Measurements from ENCODE around the gene FIGNL1.

Gene FIGNL1

GRCh38 chr7:50449881-50450589, at the start of gene FIGNL1:
FIGNL1 (minus strand) TSS chr7:50450350; CDS start chr7:50447287, 3,063 bp downstream.
- peak; percentile 71 for DNase-seq (ENCODE audit: low spot score)

- DNase-seq (ENCODE audit: low spot score), result no peak
These were observed 48.9 kb upstream of the FIGNL1 start for GRCh38 chr7:50499092-50499491.

GRCh38 chr7:50497968-50498367, 47.8 kb upstream of the FIGNL1 start:
- DNase-seq (ENCODE audit: low spot score), result no peak

GRCh38 chr7:50497068-50497642, 47.0 kb upstream of the FIGNL1 start:
- DNase-seq (ENCODE audit: low spot score), result no peak

- no peak for DNase-seq (ENCODE audit: low spot score)
These were observed 46.4 kb upstream of the FIGNL1 start for GRCh38 chr7:50496569-50496968.

GRCh38 chr7:50495746-50496145, 45.6 kb upstream of the FIGNL1 start:
- no peak for DNase-seq (ENCODE audit: low spot score)

- no peak for DNase-seq (ENCODE audit: low spot score)
These were observed 42.8 kb upstream of the FIGNL1 start for GRCh38 chr7:50492770-50493519.

- DNase-seq (ENCODE audit: low spot score), result no peak
These were observed 41.8 kb upstream of the FIGNL1 start for GRCh38 chr7:50491943-50492342.

- no peak for DNase-seq (ENCODE audit: low spot score)
These were observed 41.1 kb upstream of the FIGNL1 start for GRCh38 chr7:50491209-50491608.

- DNase-seq (ENCODE audit: low spot score), result no peak
These were observed 38.2 kb upstream of the FIGNL1 start for GRCh38 chr7:50488379-50488778.

- DNase-seq (ENCODE audit: low spot score), result no peak
These were observed 36.4 kb upstream of the FIGNL1 start for GRCh38 chr7:50486512-50486911.

- DNase-seq (ENCODE audit: low spot score), result no peak
These were observed 31.7 kb upstream of the FIGNL1 start for GRCh38 chr7:50481867-50482266.

GRCh38 chr7:50480797-50481196, 30.6 kb upstream of the FIGNL1 start:
- no peak for DNase-seq (ENCODE audit: low spot score)

- no peak for DNase-seq (ENCODE audit: low spot score)
These were observed 29.8 kb upstream of the FIGNL1 start for GRCh38 chr7:50479743-50480517.

- no peak for DNase-seq (ENCODE audit: low spot score)
These were observed 27.5 kb upstream of the FIGNL1 start for GRCh38 chr7:50477640-50478039.

GRCh38 chr7:50476953-50477625, 26.9 kb upstream of the FIGNL1 start:
- DNase-seq (ENCODE audit: low spot score), result no peak

- no peak for DNase-seq (ENCODE audit: low spot score)
These were observed 25.2 kb upstream of the FIGNL1 start for GRCh38 chr7:50475340-50475739.

- no peak for DNase-seq (ENCODE audit: low spot score)
These were observed 24.4 kb upstream of the FIGNL1 start for GRCh38 chr7:50474382-50475160.

- DNase-seq (ENCODE audit: low spot score), result no peak
These were observed 23.4 kb upstream of the FIGNL1 start for GRCh38 chr7:50473531-50473930.

GRCh38 chr7:50472427-50472826, 22.3 kb upstream of the FIGNL1 start:
- DNase-seq (ENCODE audit: low spot score), result no peak

GRCh38 chr7:50471970-50472369, 21.8 kb upstream of the FIGNL1 start:
- no peak for DNase-seq (ENCODE audit: low spot score)

All from HuH-7.5 (cell line).